ENCODE data around the gene TEX11.
"Not testable (repeated sequence)": the region's sequence is repeated elsewhere in the genome, so short reads cannot be mapped to it uniquely, and the experiment has no call there.

TEX11 gene

DNA sequence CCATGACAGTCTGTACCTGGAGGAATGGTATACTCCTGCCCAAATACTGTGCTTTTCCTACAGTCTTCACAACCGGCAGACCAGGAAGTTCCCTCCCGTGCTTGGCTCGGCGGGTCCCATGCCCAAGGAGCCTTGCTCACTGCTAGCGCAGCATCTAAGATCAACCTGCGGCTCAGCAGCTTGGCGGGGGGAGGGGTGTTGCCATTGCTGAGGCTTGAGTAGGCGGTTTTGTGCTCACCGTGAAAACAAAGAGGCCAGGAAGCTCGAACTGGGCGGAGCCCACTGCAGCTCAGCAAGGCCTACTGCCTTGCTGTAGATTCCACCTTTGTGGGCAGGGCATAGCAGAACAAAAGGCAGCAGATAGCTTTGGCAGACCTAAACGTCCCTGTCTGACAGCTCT lies 152.7 kb downstream of the TEX11 start:
- DNase-seq (ENCODE audit: low spot score) = no peak

DNA sequence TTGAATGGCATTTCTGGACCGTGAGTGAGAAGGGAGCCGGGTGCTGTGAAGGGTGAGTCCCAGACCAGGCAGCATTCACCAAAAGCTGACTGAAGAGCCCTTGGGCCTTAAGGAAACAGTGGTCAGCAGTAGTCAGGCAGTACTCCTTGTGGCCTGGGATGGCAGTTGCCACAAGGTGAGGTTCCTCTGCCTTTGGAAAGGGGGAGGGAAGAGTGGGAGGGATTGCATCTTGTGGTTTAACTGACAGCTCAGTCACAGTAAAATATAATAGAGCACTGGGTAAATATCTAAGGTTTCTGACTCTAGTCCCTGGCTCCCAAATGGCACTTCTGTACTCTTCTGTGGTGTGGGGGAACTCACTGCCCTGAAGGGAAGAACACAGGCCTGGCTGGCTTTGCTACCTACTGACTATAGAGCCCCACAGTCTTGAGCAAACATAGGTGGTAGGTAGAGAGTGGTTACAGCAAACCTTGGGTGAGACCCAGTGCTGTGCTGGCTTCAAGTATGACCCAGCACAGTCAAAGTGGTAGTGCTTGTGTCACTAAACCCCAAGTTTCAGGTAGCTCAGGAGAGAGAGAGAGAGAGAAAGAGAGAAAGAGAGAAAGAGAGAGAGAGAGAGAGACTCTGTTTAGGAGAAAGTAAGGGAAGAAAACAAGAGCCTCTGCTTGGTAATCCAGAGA lies 154.2 kb downstream of the TEX11 start:
- DNase-seq (ENCODE audit: low spot score) = no peak

DNA sequence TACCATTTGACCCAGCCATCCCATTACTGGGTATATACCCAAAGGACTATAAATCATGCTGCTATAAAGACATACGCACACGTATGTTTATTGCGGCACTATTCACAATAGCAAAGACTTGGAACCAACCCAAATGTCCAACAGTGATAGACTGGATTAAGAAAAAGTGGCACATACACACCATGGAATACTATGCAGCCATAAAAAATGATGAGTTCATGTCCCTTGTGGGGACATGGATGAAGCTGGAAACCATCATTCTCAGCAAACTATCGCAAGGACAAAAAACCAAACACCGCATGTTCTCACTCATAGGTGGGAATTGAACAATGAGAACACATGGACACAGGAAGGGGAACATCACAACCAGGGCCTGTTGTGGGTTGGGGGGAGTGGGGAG lies 174.7 kb downstream of the TEX11 start:
- not testable (repeated sequence) for DNase-seq (ENCODE audit: low spot score)

DNA sequence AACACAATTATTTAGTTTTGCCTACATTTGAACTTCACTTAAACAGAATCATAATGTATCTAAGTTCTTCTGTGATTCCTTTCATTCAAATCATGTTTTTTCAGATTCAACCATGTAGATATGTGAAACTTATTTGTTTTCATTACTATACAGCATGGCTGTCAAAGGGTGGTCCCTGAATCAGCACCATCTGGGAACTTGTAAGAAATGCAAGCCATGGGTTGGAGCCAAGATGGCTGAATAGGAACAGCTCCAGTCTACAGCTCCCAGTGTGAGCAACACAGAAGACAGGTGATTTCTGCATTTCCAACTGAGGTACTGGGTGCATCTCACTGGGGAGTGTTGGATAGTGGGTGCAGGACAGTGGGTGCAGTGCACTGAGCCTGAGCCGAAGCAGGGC lies 180.6 kb downstream of the TEX11 start:
- DNase-seq (ENCODE audit: low spot score) = not testable (repeated sequence)

- no peak for DNase-seq (ENCODE audit: low spot score)
These were observed 187.8 kb downstream of the TEX11 start for GRCh38 chrX:70720721-70721120.

GRCh38 chrX:70711336-70711735 lies 197.2 kb downstream of the TEX11 start:
- not testable (repeated sequence) for DNase-seq (ENCODE audit: low spot score)

DNA sequence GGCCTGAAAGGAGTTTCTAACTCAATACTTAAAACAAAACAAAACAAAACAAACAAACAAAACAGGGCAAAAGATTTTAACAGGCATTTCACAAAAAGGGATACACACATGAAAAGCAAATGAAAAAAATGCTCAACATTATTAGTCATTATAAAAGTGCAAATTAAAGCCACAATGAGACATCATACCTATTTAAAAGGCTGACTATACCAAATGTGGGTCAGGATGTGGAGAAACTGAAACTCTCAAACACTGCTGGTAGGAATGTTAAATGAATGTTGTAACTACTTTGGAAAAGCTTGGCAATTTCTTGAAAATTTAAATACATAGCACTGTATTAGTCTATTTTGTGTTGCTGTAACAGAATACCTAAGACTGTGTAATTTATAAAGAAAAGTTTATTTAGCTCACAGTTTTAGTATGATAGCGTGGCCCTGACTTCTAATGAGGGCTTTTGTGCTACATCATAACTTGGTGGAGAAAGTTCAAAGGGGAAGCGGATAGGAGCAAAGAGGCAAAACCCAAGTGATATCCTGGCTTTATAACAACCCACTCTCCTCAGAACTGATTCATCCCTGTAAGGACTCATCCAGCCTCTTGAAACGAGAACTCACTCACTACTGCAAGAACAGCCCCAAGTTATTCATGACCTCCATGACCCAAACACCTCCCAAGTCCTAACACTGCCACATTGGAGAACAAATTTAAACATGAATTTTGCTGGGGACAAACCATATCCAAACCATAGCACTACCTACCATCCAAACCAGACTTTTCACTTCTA lies 214.0 kb downstream of the TEX11 start:
- no peak for DNase-seq (ENCODE audit: low spot score)

DNA sequence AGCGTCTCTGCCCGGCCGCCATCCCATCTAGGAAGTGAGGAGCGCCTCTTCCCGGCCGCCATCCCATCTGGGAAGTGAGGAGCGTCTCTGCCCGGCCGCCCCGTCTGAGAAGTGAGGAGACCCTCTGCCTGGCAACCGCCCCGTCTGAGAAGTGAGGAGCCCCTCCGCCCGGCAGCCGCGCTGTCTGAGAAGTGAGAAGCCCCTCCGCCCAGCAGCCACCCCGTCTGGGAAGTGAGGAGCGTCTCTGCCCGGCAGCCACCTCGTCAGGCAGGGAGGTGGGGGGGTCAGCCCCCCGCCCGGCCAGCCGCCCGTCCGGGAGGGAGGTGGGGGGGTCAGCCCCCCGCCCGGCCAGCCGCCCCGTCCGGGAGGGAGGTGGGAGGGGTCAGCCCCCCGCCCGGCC lies 229.1 kb downstream of the TEX11 start:
- not testable (repeated sequence) for DNase-seq (ENCODE audit: low spot score)

- DNase-seq (ENCODE audit: low spot score) = no peak
These were observed 233.2 kb downstream of the TEX11 start for GRCh38 chrX:70675284-70675683.

DNA sequence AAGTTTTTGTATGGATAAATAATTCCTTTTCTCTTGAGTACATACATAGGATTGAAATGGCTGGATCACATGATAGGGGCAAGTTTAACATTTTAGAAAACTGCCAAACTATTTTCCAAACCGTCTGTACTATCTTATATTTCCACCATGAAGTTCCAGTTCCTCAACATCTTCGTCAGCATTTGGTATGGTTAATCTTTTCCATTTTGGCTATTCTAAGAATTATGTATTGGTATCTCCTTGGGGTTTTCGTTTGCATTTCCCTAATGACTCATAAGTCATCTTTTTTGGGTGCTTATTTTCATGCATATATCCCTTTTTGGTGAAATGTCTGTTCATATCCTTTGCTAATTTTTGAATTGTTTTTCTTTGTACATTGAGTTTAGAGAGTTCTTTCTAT lies 236.2 kb downstream of the TEX11 start:
- DNase-seq (ENCODE audit: low spot score) = no peak

GRCh38 chrX:70669120-70669519 lies 239.4 kb downstream of the TEX11 start:
- no peak for DNase-seq (ENCODE audit: low spot score)

- peak; percentile 17 for DNase-seq (ENCODE audit: low spot score)
These were observed 243.8 kb downstream of the TEX11 start for GRCh38 chrX:70664726-70665125.

GRCh38 chrX:70661124-70661523 lies 247.4 kb downstream of the TEX11 start:
- not testable (repeated sequence) for DNase-seq (ENCODE audit: low spot score)

GRCh38 chrX:70657546-70657945 lies 251.0 kb downstream of the TEX11 start:
- not testable (repeated sequence) for DNase-seq (ENCODE audit: low spot score)

- no peak for DNase-seq (ENCODE audit: low spot score)
These were observed 252.2 kb downstream of the TEX11 start for GRCh38 chrX:70656304-70656703.

GRCh38 chrX:70647910-70648309 lies 260.6 kb downstream of the TEX11 start:
- not testable (repeated sequence) for DNase-seq (ENCODE audit: low spot score)

DNA sequence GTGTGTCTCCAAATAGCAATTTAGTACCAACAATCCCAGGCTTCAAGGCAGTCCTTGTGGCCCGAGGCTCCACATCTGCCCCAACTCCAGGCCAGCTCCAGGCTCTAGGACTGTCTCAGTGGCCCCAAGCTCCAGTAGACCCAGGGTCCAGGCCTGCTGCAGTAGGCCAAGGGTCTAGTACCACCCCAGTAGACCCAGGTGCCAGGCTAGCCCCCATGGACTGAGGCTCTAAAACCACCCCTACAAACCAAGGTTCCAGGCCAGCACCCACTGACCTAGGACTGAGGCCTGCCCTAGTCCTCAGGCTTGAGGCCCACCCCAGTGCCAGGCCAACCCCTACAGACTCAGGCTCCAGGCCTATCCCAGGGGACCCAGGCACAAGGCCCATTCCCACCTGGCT lies 272.3 kb downstream of the TEX11 start:
- no peak for DNase-seq (ENCODE audit: low spot score)

DNA sequence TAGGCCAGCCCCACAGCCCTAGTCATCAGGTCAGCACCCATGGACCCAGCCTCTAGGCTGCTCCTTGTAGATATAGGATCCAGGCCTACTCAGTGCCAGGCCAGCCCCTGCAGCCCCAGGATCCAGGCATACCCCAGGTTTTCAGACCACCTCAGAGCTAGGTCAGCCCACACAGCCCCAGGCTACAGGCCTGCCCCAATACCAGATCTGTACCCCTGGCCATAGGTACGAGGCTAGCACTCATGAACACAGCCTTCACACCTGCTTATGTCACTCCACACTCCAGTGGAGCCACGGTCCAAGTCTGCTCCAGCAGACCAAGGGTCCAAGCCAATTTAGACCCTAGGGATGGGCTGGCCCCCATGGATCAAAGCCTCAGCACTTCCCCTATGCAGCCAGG lies 272.8 kb downstream of the TEX11 start:
- no peak for DNase-seq (ENCODE audit: low spot score)

GRCh38 chrX:70635227-70635626 lies 273.3 kb downstream of the TEX11 start:
- no peak for DNase-seq (ENCODE audit: low spot score)

- no peak for DNase-seq (ENCODE audit: low spot score)
These were observed 286.8 kb downstream of the TEX11 start for GRCh38 chrX:70621743-70622142.

DNA sequence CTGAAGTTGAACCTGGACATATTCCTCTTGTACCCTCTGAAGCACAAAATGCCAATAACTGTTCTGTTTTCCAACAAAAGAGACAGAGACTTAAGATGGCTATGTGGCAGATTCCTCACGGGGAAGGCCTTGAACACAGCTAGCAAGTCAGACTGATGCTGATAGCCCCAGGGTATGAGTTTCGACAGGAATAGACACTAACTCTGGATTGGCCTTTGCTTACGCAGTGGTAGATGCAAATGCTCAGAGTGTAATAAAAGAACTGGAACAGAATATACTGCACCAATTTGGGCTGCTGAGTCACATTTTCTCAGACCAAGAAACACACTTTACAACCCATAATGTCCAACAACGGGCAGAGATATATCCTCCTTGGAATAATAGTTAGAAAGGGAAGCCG lies 290.0 kb downstream of the TEX11 start:
- DNase-seq (ENCODE audit: low spot score) = no peak

- no peak for DNase-seq (ENCODE audit: low spot score)
These were observed 295.2 kb downstream of the TEX11 start for GRCh38 chrX:70613295-70613694.

- DNase-seq (ENCODE audit: low spot score) = no peak
These were observed 303.2 kb downstream of the TEX11 start for GRCh38 chrX:70605352-70605751.

DNA sequence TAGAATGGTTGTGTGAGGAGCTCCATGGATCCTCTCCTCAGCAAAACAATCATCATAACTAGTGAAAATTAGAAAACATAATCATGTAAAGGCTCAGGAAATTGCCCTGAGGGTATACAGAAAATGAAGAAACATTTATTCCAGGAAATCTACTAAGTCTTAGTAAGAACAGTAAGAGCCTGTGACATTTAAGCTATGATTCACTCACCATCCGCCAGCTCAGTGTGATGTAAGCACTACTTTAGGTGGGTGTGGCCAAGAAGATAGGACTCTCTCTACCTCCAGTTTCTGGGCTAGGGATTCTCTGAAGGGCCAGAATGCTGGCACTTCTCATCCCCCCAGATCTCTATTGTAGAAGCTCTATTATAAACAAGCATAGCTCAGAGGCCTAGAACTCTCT lies 316.4 kb downstream of the TEX11 start:
- DNase-seq (ENCODE audit: low spot score) = peak; percentile 0

Data from kidney capillary endothelial cell (primary cell).